A673 (cell line): ENCODE results near the gene CDC37L1.

Experiments used
- EZH2 ChIP-seq: fragments of 200-600 bp; sonication (generic); IDR thresholded peaks from 2 replicates; pipeline ENCODE4 v1.6.1; 2017; ENCODE audit warnings: borderline replicate concordance, low read depth, mild to moderate bottlenecking, mixed read lengths, antibody characterized with exemption, low read length; ENCODE audit not compliant: poor library complexity, severe bottlenecking
- TF ChIP-seq, protein P1 (sequence below): fragments of 300-800, 200-600 bp; sonication (generic); conservative IDR thresholded peaks from 2 replicates; pipeline ENCODE4 v1.5.1; 2017; ENCODE audit warnings: low read depth, mild to moderate bottlenecking, antibody characterized with exemption, low read length, moderate library complexity, mixed read lengths

- TF ChIP-seq EZH2: no peak
- TF ChIP-seq, protein P1, sequence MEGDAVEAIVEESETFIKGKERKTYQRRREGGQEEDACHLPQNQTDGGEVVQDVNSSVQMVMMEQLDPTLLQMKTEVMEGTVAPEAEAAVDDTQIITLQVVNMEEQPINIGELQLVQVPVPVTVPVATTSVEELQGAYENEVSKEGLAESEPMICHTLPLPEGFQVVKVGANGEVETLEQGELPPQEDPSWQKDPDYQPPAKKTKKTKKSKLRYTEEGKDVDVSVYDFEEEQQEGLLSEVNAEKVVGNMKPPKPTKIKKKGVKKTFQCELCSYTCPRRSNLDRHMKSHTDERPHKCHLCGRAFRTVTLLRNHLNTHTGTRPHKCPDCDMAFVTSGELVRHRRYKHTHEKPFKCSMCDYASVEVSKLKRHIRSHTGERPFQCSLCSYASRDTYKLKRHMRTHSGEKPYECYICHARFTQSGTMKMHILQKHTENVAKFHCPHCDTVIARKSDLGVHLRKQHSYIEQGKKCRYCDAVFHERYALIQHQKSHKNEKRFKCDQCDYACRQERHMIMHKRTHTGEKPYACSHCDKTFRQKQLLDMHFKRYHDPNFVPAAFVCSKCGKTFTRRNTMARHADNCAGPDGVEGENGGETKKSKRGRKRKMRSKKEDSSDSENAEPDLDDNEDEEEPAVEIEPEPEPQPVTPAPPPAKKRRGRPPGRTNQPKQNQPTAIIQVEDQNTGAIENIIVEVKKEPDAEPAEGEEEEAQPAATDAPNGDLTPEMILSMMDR: no peak
Observed at GRCh38 chr9:4690144-4690543, 10.8 kb downstream of the CDC37L1 start.
